ENCODE data around the gene SLC12A5.
"Not testable (repeated sequence)": the region's sequence is repeated elsewhere in the genome, so short reads cannot be mapped to it uniquely, and the experiment has no call there.

The SLC12A5 gene

DNA sequence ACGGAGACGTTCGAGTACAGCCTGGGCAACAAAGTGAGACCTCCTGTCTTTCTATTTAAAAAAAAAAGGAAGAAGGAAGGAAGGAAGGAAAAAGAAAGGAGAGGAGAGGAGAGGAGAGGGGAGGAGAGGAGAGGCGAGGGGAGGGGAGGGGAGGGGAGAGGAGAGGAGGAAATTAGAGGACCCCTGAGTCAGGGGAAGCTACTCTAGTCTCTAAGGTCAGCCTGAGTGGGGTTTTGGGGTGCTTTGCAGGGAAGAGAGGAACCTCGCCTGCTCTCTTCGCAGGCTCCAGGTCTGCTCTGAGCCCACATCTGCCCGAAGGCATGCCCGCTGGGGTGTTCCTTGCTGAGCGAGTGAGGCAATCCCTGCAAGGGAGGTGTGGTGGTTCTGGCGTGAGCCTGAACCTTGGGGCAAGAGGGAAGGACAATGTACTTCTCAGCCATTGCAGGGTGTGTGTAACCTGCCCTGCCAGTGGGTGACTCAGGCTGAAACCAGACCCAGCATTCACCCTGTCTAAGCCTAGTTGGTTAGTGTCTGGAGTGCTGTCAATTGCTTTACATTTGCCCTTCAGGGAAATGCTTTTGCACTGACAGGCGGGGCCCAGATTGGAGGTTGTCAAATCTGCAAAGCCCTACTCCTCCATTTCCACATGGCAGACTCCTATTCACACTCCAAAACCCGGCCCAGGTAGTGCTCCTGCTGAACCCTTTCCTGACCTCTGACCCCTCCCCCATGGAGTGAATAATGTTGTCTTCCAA, 35.6 kb upstream of the SLC12A5 start:
- TF ChIP-seq CTCF (IDR thresholded peaks at IDR 0.05) = no peak
- DNase-seq (ENCODE audit: low spot score) = no peak
- Histone ChIP-seq H3K4me3 (no peak overlapping the region), H3K27ac (no peak overlapping the region)

DNA sequence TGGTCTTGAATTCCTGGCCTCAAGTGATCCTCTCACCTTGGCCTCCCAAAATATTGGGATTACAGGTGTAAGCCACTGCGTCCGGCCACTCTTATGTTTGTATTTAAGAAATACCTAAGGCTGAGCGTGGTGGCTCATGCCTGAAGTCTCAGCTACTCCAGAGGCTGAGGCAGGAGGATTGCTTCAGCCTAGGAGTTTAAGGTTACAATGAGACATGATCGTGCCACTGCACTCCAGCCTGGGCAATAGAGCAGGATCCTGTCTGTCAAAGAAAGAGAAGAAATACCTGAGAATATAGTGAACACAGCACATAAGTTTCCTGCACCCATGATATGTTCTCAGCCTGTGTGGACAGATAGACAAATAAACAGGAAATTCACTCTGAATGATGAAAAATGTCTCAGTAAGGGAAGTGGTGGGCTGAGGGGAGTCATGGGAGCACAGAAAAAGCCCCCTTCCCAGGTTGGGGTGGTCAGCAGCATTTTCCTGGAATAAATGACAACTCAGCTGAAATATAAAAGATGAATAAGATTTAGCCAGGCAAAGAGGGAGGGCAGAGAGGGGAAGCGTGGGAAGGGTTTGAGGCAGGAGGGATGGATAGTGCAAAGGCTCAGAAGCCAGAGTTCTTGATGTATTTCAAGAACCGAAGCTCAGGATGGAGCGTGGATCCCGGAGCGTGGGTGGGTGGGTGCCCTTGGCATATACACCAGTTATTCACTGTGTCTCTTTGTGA, 34.1 kb upstream of the SLC12A5 start:
- DNase-seq (ENCODE audit: low spot score) = no peak
- H3K27ac ChIP-seq = no peak overlapping the region
- TF ChIP-seq CTCF (IDR thresholded peaks at IDR 0.05) = no peak
- H3K4me3 ChIP-seq = no peak overlapping the region

GRCh38 chr20:45995495-45996097, 33.4 kb upstream of the SLC12A5 start:
- not testable (repeated sequence) for DNase-seq (ENCODE audit: low spot score); H3K4me3 ChIP-seq; H3K27ac ChIP-seq

- TF ChIP-seq CTCF (IDR thresholded peaks at IDR 0.05) = no peak
- Histone ChIP-seq H3K27ac (no peak overlapping the region), H3K4me3 (no peak overlapping the region)
- DNase-seq (ENCODE audit: low spot score) = no peak
These were observed 31.8 kb upstream of the SLC12A5 start for GRCh38 chr20:45997187-45997586.

GRCh38 chr20:45998337-45998736, 30.7 kb upstream of the SLC12A5 start:
- DNase-seq (ENCODE audit: low spot score) = no peak
- no peak overlapping the region for H3K4me3 ChIP-seq
- no peak overlapping the region for H3K27ac ChIP-seq
- TF ChIP-seq CTCF (IDR thresholded peaks at IDR 0.05) = no peak

DNA sequence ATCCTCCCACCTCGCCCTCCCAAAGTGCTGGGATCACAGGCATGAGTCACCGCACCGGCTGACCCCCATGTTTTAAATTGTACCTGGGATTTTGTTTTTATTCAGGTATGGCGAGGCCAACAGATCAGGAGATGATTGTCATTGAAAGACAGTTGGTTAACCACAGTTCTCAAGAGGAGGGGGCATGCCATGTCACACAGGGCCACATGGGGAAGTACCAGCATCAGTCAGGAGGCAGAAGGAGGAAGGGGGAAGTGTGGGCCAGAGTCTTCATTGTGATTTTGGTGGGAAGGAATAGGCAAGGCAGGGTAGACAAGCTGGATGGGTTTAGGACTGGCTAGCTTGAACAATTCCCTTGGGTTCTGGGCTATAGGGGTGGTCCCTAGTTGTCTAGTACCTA, 30.3 kb upstream of the SLC12A5 start:
- no peak for DNase-seq (ENCODE audit: low spot score)
- Histone ChIP-seq H3K27ac (no peak overlapping the region), H3K4me3 (no peak overlapping the region)
- no peak for TF ChIP-seq CTCF (IDR thresholded peaks at IDR 0.05)

- Histone ChIP-seq H3K27ac (no peak overlapping the region), H3K4me3 (no peak overlapping the region)
- no peak for DNase-seq (ENCODE audit: low spot score)
- TF ChIP-seq CTCF (IDR thresholded peaks at IDR 0.05) = no peak
These were observed 29.3 kb upstream of the SLC12A5 start for GRCh38 chr20:45999557-46000261.

Data from coronary artery (tissue), 2 donors.